Endothelial cell of umbilical vein (primary cell): ENCODE data around the gene CPVL. TPM values are rescaled to one million over a fixed set of nuclear protein-coding genes. Genes with fewer than 3 reads are reported as not detected.
A peak's percentile ranks its signal among the peaks of the same experiment; 100 is the strongest.

Source experiments
- BruUV-seq: library from RNA; stranded (reverse); fragments of 400-500 nt; replicated peaks from 2 replicates; lab custom pipeline; 2021; lab: Mats Ljungman, UMichigan
- CTCF ChIA-PET: fragments of 300-600, 350-600 bp; sonication (Branson Sonifier 250); formaldehyde crosslinking; loops from one replicate; lab custom pipeline; 2021; ENCODE audit warnings: antibody characterized with exemption, inconsistent platforms; lab: Charles Lee
- POLR2A ChIA-PET: fragments of 300-600, 350-600 bp; sonication (Branson Sonifier 250); formaldehyde crosslinking; loops from one replicate; lab custom pipeline; 2021; ENCODE audit warnings: antibody characterized with exemption, inconsistent platforms; lab: Charles Lee
- DNase-seq: peaks from one replicate; pipeline ENCODE4 v3.0.0-alpha.2; 2011; ENCODE audit warnings: low read depth, low spot score
- FAIRE-seq: peaks from 2 replicates; lab custom pipeline; 2011; peaks lifted over from hg19 to GRCh38; lab: Jason Lieb, UNC
- H2AFZ ChIP-seq: 2 replicates; pipeline ENCODE4 v1.6.0; 2012; ENCODE audit warnings: low read depth, low read length, control low read depth, inconsistent platforms
- H3K27ac ChIP-seq: 2 replicates; pipeline ENCODE4 v1.5.1; 2011; ENCODE audit warnings: low read depth, mild to moderate bottlenecking, control low read depth, low read length, moderate library complexity; ENCODE audit not compliant: insufficient read depth
- H3K27me3 ChIP-seq, 2 experiments: 2 replicates each; pipeline versions ENCODE4 v1.6.0 to v1.6.1; 2011; ENCODE audit warnings: low read length in 2 of 2, mixed read lengths in 1 of 2; ENCODE audit not compliant: control insufficient read depth in 2 of 2, insufficient read depth in 2 of 2
- H3K36me3 ChIP-seq, 2 experiments: 2 replicates in 1 of 2; 3 replicates in 1 of 2; pipeline ENCODE4 v1.5.1; 2011; ENCODE audit warnings: low read length in 2 of 2, mild to moderate bottlenecking in 1 of 2, moderate library complexity in 1 of 2; ENCODE audit not compliant: control insufficient read depth in 2 of 2, insufficient read depth in 2 of 2; ENCODE audit errors: extremely low read depth in 1 of 2
- H3K4me1 ChIP-seq: 3 replicates; pipeline ENCODE4 v1.5.1; 2011; ENCODE audit warnings: mild to moderate bottlenecking, low read length; ENCODE audit not compliant: control insufficient read depth, insufficient read depth; ENCODE audit errors: extremely low read depth
- H3K4me2 ChIP-seq: 2 replicates; pipeline ENCODE4 v1.6.1; 2011; ENCODE audit warnings: low read length, control low read depth, mixed read lengths; ENCODE audit not compliant: insufficient read depth
- H3K4me3 ChIP-seq, 3 experiments: fragments of 200-600 bp in 1 of 3; sonication (generic), shearing (Covaris generic) in 1 of 3; replicated peaks in 1 of 3; 2 replicates each; pipeline ENCODE4 v1.5.1; 2011 to 2016; ENCODE audit warnings: control low read depth in 3 of 3, low read length in 3 of 3, mild to moderate bottlenecking in 2 of 3, inconsistent platforms in 1 of 3, low read depth in 1 of 3, moderate library complexity in 1 of 3; ENCODE audit not compliant: insufficient read depth in 1 of 3
- H3K79me2 ChIP-seq: 2 replicates; pipeline ENCODE4 v1.6.0; 2012; ENCODE audit warnings: low read length, inconsistent platforms; ENCODE audit not compliant: control insufficient read depth, insufficient read depth
- H3K9ac ChIP-seq: replicated peaks from 2 replicates; pipeline ENCODE3; 2011; ENCODE audit warnings: low read length, control low read depth; ENCODE audit not compliant: insufficient read depth; ENCODE audit errors: extremely low read depth
- H3K9me1 ChIP-seq: replicated peaks from 3 replicates; pipeline ENCODE4 v1.6.0; 2011; ENCODE audit warnings: mild to moderate bottlenecking, low read length; ENCODE audit not compliant: control insufficient read depth, insufficient read depth; ENCODE audit errors: extremely low read depth
- H3K9me3 ChIP-seq: replicated peaks from 2 replicates; pipeline ENCODE4 v1.5.1; 2012; ENCODE audit warnings: low read length, inconsistent platforms; ENCODE audit not compliant: control insufficient read depth, insufficient read depth
- H4K20me1 ChIP-seq: replicated peaks from 2 replicates; pipeline ENCODE3; 2011; ENCODE audit warnings: mild to moderate bottlenecking, low read length; ENCODE audit not compliant: control insufficient read depth, insufficient read depth; ENCODE audit errors: extremely low read depth
- EZH2 ChIP-seq: IDR thresholded peaks from 2 replicates; pipeline ENCODE4 v1.6.1; 2012; ENCODE audit warnings: borderline replicate concordance, low read depth, mild to moderate bottlenecking, moderate library complexity, low read length, inconsistent platforms; ENCODE audit not compliant: severe bottlenecking
- FOS ChIP-seq: IDR thresholded peaks from 2 replicates; pipeline ENCODE4 v1.6.1; 2011; ENCODE audit warnings: mild to moderate bottlenecking, low read length, moderate library complexity, borderline replicate concordance; ENCODE audit not compliant: insufficient read depth
- GATA2 ChIP-seq: IDR thresholded peaks from 2 replicates; pipeline ENCODE4 v1.7.0; 2011; ENCODE audit warnings: low read depth, mild to moderate bottlenecking, moderate library complexity, mixed read lengths, low read length; ENCODE audit not compliant: insufficient read length, insufficient read depth
- JUN ChIP-seq: IDR thresholded peaks from 2 replicates; pipeline ENCODE4 v1.6.1; 2011; ENCODE audit warnings: borderline replicate concordance, low read depth; ENCODE audit not compliant: insufficient read length, insufficient read depth
- MYC ChIP-seq: IDR thresholded peaks from one replicate; pipeline ENCODE4 v1.6.1; 2011; ENCODE audit warnings: mild to moderate bottlenecking, low read depth, low read length
- POLR2A ChIP-seq: IDR thresholded peaks from 2 replicates; pipeline ENCODE4 v1.6.1; 2012; ENCODE audit warnings: low read depth, mild to moderate bottlenecking, control low read depth, low read length
- POLR2AphosphoS5 ChIP-seq: IDR thresholded peaks from 2 replicates; pipeline ENCODE4 v1.6.1; 2012; ENCODE audit warnings: low read depth, mild to moderate bottlenecking, control low read depth, low read length, moderate library complexity; ENCODE audit not compliant: insufficient read depth
- dilution Hi-C: fragments of 300-500 bp; cut with MboI; formaldehyde crosslinking; loops from one replicate; pipeline ENCODE4 v1.15.0; 2019; ENCODE audit warnings: low sequenced_read_pairs; ENCODE audit not compliant: extremely low pct_ligation_motif_present
- intact Hi-C: fragments of 100-400 bp; cut with micrococcal nuclease; formaldehyde crosslinking; loops from one replicate; pipeline ENCODE4 v1.10.0; 2022
- polyA plus RNA-seq, 4 experiments: library from polyadenylated mRNA; depleted of rRNA in 3 of 4; stranded (reverse) in 3 of 4; unstranded in 1 of 4; fragments of >200 nt; gene quantifications; 2 replicates each; pipeline versions ENCODE4 v1.2.1 to v1.2.3, GENCODE V29; 2011 to 2012; ENCODE audit warnings: missing spikeins in 1 of 4
- total RNA-seq: library from RNA; stranded (reverse); gene quantifications from 2 replicates; pipeline ENCODE4 v1.2.3, GENCODE V29; 2021
- TF ChIP-seq, protein P1 (sequence below): IDR thresholded peaks from 2 replicates; pipeline ENCODE4 v1.6.1; 2011; ENCODE audit not compliant: insufficient read depth, insufficient read length
- TF ChIP-seq, protein P2 (sequence below), 2 donors: IDR thresholded peaks; 1 replicate in 1 of 2; 2 replicates in 1 of 2; pipeline ENCODE4 v1.5.1; 2011; ENCODE audit warnings: low read length in 2 of 2, mild to moderate bottlenecking in 2 of 2, moderate library complexity in 2 of 2, control low read depth in 1 of 2, inconsistent platforms in 1 of 2, low read depth in 1 of 2; ENCODE audit not compliant: insufficient read depth in 1 of 2; ENCODE audit errors: extremely low read depth in 1 of 2

Gene CPVL
- total and polyA plus RNA-seq, 2 donors (not counting 3 experiments of a cell fraction or from before 2014, with no cell fraction given), result 0.14 TPM; not detected in 1

- Histone ChIP-seq H4K20me1 (no peaks in the 10 kb centered on the region), H3K4me2 (peak overlapping the region; percentile 8), H3K9me3 (no peaks in the 10 kb centered on the region), H3K79me2 (no peaks in the 10 kb centered on the region), H3K9me1 (no peaks in the 10 kb centered on the region), H3K27me3 (no peaks in the 10 kb centered on the region), H3K9ac (no peak overlapping the region), H2AFZ (no peak overlapping the region), H3K4me1 (peaks cover 24% of the 10 kb centered on the region), H3K27ac (no peak overlapping the region), H3K36me3 (no peaks in the 10 kb centered on the region), H3K4me3 (no peak overlapping the region)
- intact Hi-C loops, result no loop called here
- BruUV-seq, result no TSS peak
- ChIA-PET CTCF (interaction anchor here (0.8 to 1.3 kb wide), 3 partner anchors 9 to 158 kb away, joined by 3 to 4 read pairs (median 3); no protein-coding TSS in a partner anchor), POLR2A (no interaction called here)
- FAIRE-seq (no peak), DNase-seq (no peak)
- dilution Hi-C loops, result no loop called here
- no peak for TF ChIP-seq JUN
- TF ChIP-seq EZH2, result no peak
- TF ChIP-seq GATA2, result no peak
- TF ChIP-seq MYC, result no peak
- TF ChIP-seq, protein P1, sequence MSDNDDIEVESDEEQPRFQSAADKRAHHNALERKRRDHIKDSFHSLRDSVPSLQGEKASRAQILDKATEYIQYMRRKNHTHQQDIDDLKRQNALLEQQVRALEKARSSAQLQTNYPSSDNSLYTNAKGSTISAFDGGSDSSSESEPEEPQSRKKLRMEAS, result no peak
- no peak for TF ChIP-seq POLR2A
- no peak for TF ChIP-seq POLR2AphosphoS5
These were observed 115.5 kb downstream of the CPVL start for GRCh38 chr7:29030781-29031275.

GRCh38 chr7:29022291-29022988 is 123.9 kb downstream of the CPVL start:
- Histone ChIP-seq H3K4me3 (no peak overlapping the region), H3K9me1 (no peaks in the 10 kb centered on the region), H3K9ac (no peak overlapping the region), H3K36me3 (no peaks in the 10 kb centered on the region), H2AFZ (no peak overlapping the region), H3K4me1 (no peaks in the 10 kb centered on the region), H3K27me3 (peaks cover 0 to 3% of the 10 kb centered on the region in 2 experiments), H4K20me1 (no peaks in the 10 kb centered on the region), H3K27ac (no peak overlapping the region), H3K9me3 (no peaks in the 10 kb centered on the region), H3K4me2 (no peak overlapping the region), H3K79me2 (no peaks in the 10 kb centered on the region)
- TF ChIP-seq GATA2 (no peak), JUN (no peak), EZH2 (no peak), FOS (no peak), POLR2AphosphoS5 (no peak)
- TF ChIP-seq, protein P2, sequence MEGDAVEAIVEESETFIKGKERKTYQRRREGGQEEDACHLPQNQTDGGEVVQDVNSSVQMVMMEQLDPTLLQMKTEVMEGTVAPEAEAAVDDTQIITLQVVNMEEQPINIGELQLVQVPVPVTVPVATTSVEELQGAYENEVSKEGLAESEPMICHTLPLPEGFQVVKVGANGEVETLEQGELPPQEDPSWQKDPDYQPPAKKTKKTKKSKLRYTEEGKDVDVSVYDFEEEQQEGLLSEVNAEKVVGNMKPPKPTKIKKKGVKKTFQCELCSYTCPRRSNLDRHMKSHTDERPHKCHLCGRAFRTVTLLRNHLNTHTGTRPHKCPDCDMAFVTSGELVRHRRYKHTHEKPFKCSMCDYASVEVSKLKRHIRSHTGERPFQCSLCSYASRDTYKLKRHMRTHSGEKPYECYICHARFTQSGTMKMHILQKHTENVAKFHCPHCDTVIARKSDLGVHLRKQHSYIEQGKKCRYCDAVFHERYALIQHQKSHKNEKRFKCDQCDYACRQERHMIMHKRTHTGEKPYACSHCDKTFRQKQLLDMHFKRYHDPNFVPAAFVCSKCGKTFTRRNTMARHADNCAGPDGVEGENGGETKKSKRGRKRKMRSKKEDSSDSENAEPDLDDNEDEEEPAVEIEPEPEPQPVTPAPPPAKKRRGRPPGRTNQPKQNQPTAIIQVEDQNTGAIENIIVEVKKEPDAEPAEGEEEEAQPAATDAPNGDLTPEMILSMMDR (IDR thresholded peaks at IDR 0.05; ENCODE audit: extremely low read depth in 1 of 2, insufficient read depth in 1 of 2, low read depth in 1 of 2, low read length in 2 of 2), result no peak
- TF ChIP-seq, protein P1, result no peak
- dilution Hi-C loops, result no loop called here
- BruUV-seq, result no TSS peak
- intact Hi-C loops, result no loop called here
- CTCF ChIA-PET, result no interaction called here
- POLR2A ChIA-PET, result no interaction called here
- no peak for DNase-seq
- FAIRE-seq, result no peak
